Left lung (tissue), 10 donors: ENCODE results near the gene CCDC50. TPM values are rescaled to one million over a fixed set of nuclear protein-coding genes. Genes with fewer than 3 reads are reported as not detected.

Experiments used
- ATAC-seq: fragments of 200-7000 bp; cut with Tn5 transposase; one replicate; pipeline ENCODE4 v1.9.1; 2020; ENCODE audit warnings: moderate library complexity
- DNase-seq, 4 donors: peaks; one replicate each; pipeline ENCODE4 v3.0.0-alpha.2; 2013 to 2020
- H3K27ac ChIP-seq, 2 donors: fragments of 200-600 bp; sonication (generic) in 1 of 2; one replicate each; pipeline versions ENCODE4 v1.5.0 to v1.8.0; 2020 to 2021
- H3K27me3 ChIP-seq, 2 donors: fragments of 200-600 bp; sonication (generic) in 1 of 2; one replicate each; pipeline versions ENCODE4 v1.5.0 to v1.8.0; 2020 to 2021
- H3K36me3 ChIP-seq, 2 donors: fragments of 200-600 bp; sonication (generic) in 1 of 2; one replicate each; pipeline versions ENCODE4 v1.5.0 to v1.8.0; 2020 to 2021
- H3K4me1 ChIP-seq, 2 donors: fragments of 200-600 bp; one replicate each; pipeline ENCODE4 v1.8.0; 2021
- H3K4me3 ChIP-seq, 2 donors: fragments of 200-600 bp; sonication (generic) in 1 of 2; one replicate each; pipeline versions ENCODE4 v1.5.0 to v1.8.0; 2020 to 2021; ENCODE audit warnings: mild to moderate bottlenecking in 1 of 2
- H3K9me3 ChIP-seq, 2 donors: fragments of 200-600 bp; sonication (generic) in 1 of 2; one replicate each; pipeline versions ENCODE4 v1.5.0 to v1.8.0; 2020 to 2021
- intact Hi-C, 2 donors: fragments of 100-400 bp; cut with DNase I; formaldehyde crosslinking; loops; one replicate each; pipeline versions ENCODE4 v1.11.2 to v1.14.2; 2022
- polyA plus RNA-seq, 6 donors: library from polyadenylated mRNA; unstranded; fragments of 120-200 nt; gene quantifications; one replicate each; pipeline ENCODE4 v1.2.1, GENCODE V29; 2013; ENCODE audit not compliant: insufficient read length in 6 of 6
- total RNA-seq, 2 donors: library from RNA; stranded (reverse); fragmentation: NEBNext Ultra II Directional; extraction: Animal tissue kit (Norgen Biotek cat#: 25700); gene quantifications; one replicate each; pipeline ENCODE4 v1.2.1, GENCODE V29; 2021
- TF ChIP-seq, protein P1 (sequence below), 2 donors: fragments of 200-600 bp; sonication (generic) in 1 of 2; IDR thresholded peaks; one replicate each; pipeline versions ENCODE4 v1.5.0 to v1.8.0; 2021; ENCODE audit warnings: antibody characterized with exemption in 2 of 2
- donor health status: DM: no; HTN: yes; CAD: no.
- donor health status: DM: no; HTN: no; CAD: no.

CCDC50 gene
- total and polyA plus RNA-seq, 8 donors: 49.7 to 85.1 (median 68.2) TPM

- Histone ChIP-seq H3K4me3 (peak overlapping the region; percentile 71), H3K36me3 (no peaks in the 10 kb centered on the region), H3K4me1 (peaks cover 6 to 56% of the 10 kb centered on the region in 2 donors), H3K27ac (peak overlapping the region; percentile 89 to 93), H3K9me3 (no peaks in the 10 kb centered on the region), H3K27me3 (peaks cover 0 to 15% of the 10 kb centered on the region in 2 donors)
- intact Hi-C loops: no loop called here
- no peak for ATAC-seq
- TF ChIP-seq, protein P1, sequence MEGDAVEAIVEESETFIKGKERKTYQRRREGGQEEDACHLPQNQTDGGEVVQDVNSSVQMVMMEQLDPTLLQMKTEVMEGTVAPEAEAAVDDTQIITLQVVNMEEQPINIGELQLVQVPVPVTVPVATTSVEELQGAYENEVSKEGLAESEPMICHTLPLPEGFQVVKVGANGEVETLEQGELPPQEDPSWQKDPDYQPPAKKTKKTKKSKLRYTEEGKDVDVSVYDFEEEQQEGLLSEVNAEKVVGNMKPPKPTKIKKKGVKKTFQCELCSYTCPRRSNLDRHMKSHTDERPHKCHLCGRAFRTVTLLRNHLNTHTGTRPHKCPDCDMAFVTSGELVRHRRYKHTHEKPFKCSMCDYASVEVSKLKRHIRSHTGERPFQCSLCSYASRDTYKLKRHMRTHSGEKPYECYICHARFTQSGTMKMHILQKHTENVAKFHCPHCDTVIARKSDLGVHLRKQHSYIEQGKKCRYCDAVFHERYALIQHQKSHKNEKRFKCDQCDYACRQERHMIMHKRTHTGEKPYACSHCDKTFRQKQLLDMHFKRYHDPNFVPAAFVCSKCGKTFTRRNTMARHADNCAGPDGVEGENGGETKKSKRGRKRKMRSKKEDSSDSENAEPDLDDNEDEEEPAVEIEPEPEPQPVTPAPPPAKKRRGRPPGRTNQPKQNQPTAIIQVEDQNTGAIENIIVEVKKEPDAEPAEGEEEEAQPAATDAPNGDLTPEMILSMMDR (IDR thresholded peaks at IDR 0.05): no peak
- no peak for DNase-seq
Observed at GRCh38 chr3:191331388-191331787, 2.2 kb downstream of the CCDC50 start.

DNA sequence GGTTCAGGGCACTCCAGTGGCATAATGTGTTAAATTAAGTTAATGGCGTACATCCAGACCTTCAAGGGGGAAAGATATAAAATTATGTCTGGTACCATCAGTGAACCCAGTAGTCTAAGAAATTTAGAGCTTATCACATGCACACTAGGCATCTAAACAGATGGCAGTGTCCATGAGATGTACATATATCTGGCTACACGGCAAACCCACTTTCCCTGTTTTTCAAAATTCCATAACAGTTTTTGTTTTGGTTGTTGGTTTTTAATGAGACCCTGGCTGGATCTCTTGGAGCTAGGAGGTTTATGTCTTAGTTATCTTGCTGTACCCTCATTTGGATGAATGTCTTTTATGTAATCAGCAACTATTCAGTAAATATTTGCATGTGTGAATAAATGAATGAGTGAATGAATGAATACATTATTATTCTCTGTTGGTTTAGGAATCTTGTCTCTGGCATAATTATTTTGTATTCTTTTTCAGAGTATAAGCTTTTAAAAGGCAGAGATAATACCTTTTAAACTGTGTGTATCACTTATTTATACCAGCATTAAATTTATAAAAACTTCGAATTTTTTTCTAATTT is 4.2 kb downstream of the CCDC50 start:
- ATAC-seq (no peak), DNase-seq (no peak)
- Histone ChIP-seq H3K36me3 (no peaks in the 10 kb centered on the region), H3K9me3 (no peaks in the 10 kb centered on the region), H3K27ac (no peak overlapping the region), H3K4me3 (no peak overlapping the region), H3K4me1 (peaks cover 6 to 54% of the 10 kb centered on the region in 2 donors), H3K27me3 (peaks cover 0 to 15% of the 10 kb centered on the region in 2 donors)
- intact Hi-C loops: no loop called here
- TF ChIP-seq, protein P1 (IDR thresholded peaks at IDR 0.05): no peak

- DNase-seq (no peak), ATAC-seq (no peak)
- intact Hi-C loops: no loop called here
- Histone ChIP-seq H3K9me3 (no peaks in the 10 kb centered on the region), H3K36me3 (no peaks in the 10 kb centered on the region), H3K27me3 (peaks cover 0 to 6% of the 10 kb centered on the region in 2 donors), H3K27ac (no peak overlapping the region), H3K4me3 (no peak overlapping the region), H3K4me1 (peaks cover 6 to 58% of the 10 kb centered on the region in 2 donors)
- TF ChIP-seq, protein P1 (IDR thresholded peaks at IDR 0.05): no peak
Observed at GRCh38 chr3:191334346-191334893, 5.2 kb downstream of the CCDC50 start.

GRCh38 chr3:191336833-191337232 is 7.6 kb downstream of the CCDC50 start:
- Histone ChIP-seq H3K36me3 (no peaks in the 10 kb centered on the region), H3K4me1 (peaks cover 6 to 59% of the 10 kb centered on the region in 2 donors), H3K27me3 (no peaks in the 10 kb centered on the region), H3K4me3 (no peak overlapping the region), H3K9me3 (no peaks in the 10 kb centered on the region), H3K27ac (no peak overlapping the region)
- ATAC-seq (no peak), DNase-seq (no peak)
- intact Hi-C loops: no loop called here
- TF ChIP-seq, protein P1 (IDR thresholded peaks at IDR 0.05): no peak

- ATAC-seq (no peak), DNase-seq (no peak)
- Histone ChIP-seq H3K27me3 (no peaks in the 10 kb centered on the region), H3K27ac (no peak overlapping the region), H3K4me1 (peaks cover 0 to 54% of the 10 kb centered on the region in 2 donors), H3K36me3 (no peaks in the 10 kb centered on the region), H3K9me3 (no peaks in the 10 kb centered on the region), H3K4me3 (no peak overlapping the region)
- intact Hi-C loops: no loop called here
- TF ChIP-seq, protein P1 (IDR thresholded peaks at IDR 0.05): no peak
Observed at GRCh38 chr3:191338177-191338488, 8.9 kb downstream of the CCDC50 start.
